GM19438 (cell line): Measurements from ENCODE around the gene SEMA4B.
A peak's percentile ranks its signal among the peaks of the same experiment; 100 is the strongest.
"Not testable (repeated sequence)": the region's sequence is repeated elsewhere in the genome, so short reads cannot be mapped to it uniquely, and the experiment has no call there.

Experiments
- ATAC-seq: cut with Tn5 transposase; IDR thresholded peaks from one replicate; pipeline ENCODE4 v1.9.1; 2021; ENCODE audit warnings: low read depth; ENCODE audit not compliant: unreplicated experiment

SEMA4B gene

GRCh38 chr15:90201130-90201943, at the start of gene SEMA4B:
TSS of gene SEMA4B (plus strand) at chr15:90201330. CDS start at chr15:90201579, 249 bp downstream.
- peak; percentile 77 for ATAC-seq

GRCh38 chr15:90151989-90152645, 49.0 kb upstream of the SEMA4B start:
- ATAC-seq, result no peak

GRCh38 chr15:90153658-90154057, 47.5 kb upstream of the SEMA4B start:
- no peak for ATAC-seq

- ATAC-seq, result no peak
Measured at GRCh38 chr15:90154246-90154645, 46.9 kb upstream of the SEMA4B start.

- ATAC-seq, result no peak
Measured at GRCh38 chr15:90154861-90155626, 46.1 kb upstream of the SEMA4B start.

GRCh38 chr15:90159213-90159612, 41.9 kb upstream of the SEMA4B start:
- ATAC-seq, result no peak

GRCh38 chr15:90160781-90161727, 40.1 kb upstream of the SEMA4B start:
- ATAC-seq, result no peak

GRCh38 chr15:90161950-90162361, 39.2 kb upstream of the SEMA4B start:
- peak; percentile 57 for ATAC-seq

- no peak for ATAC-seq
Measured at GRCh38 chr15:90162956-90163355, 38.2 kb upstream of the SEMA4B start.

GRCh38 chr15:90164239-90164638, 36.9 kb upstream of the SEMA4B start:
- ATAC-seq, result not testable (repeated sequence)

GRCh38 chr15:90165157-90165556, 36.0 kb upstream of the SEMA4B start:
- no peak for ATAC-seq

- no peak for ATAC-seq
Measured at GRCh38 chr15:90165659-90166489, 35.3 kb upstream of the SEMA4B start.

- ATAC-seq, result no peak
Measured at GRCh38 chr15:90167121-90167520, 34.0 kb upstream of the SEMA4B start.

- ATAC-seq, result no peak
Measured at GRCh38 chr15:90171623-90172022, 29.5 kb upstream of the SEMA4B start.

- ATAC-seq, result no peak
Measured at GRCh38 chr15:90173372-90173771, 27.8 kb upstream of the SEMA4B start.

GRCh38 chr15:90174140-90174875, 26.8 kb upstream of the SEMA4B start:
- no peak for ATAC-seq

GRCh38 chr15:90177012-90177411, 24.1 kb upstream of the SEMA4B start:
- ATAC-seq, result no peak
